ENCODE measurements around the gene ACACB. TPM values are rescaled to one million over a fixed set of nuclear protein-coding genes. Genes with fewer than 3 reads are reported as not detected.

Gene ACACB
- total RNA-seq, 4 donors from 2014 or later: 5.9 to 48.4 (median 27.3) TPM

GRCh38 chr12:109193896-109194295, 77.5 kb downstream of the ACACB start:
- no peaks in the 10 kb centered on the region for H3K27me3 ChIP-seq

GRCh38 chr12:109196332-109196731, 79.9 kb downstream of the ACACB start:
- no peak overlapping the region for H3K4me3 ChIP-seq
- TF ChIP-seq CTCF (IDR thresholded peaks at IDR 0.05) (no peak), POLR2A (IDR thresholded peaks at IDR 0.05) (no peak)
- 95 to 100% methylated on average over 2 to 4 of the region's 4 CpGs for WGBS, 2 donors
- H3K27ac ChIP-seq: no peak overlapping the region
- no peaks in the 10 kb centered on the region for H3K9me3 ChIP-seq
- no peaks in the 10 kb centered on the region for H3K27me3 ChIP-seq
- intact Hi-C loops (cut with DNase I): no loop called here
- no peak for DNase-seq
- peaks cover 0 to 17% (median 0%) of the 10 kb centered on the region in 3 donors for H3K4me1 ChIP-seq
- H3K36me3 ChIP-seq: peaks cover 7 to 100% (median 51%) of the 10 kb centered on the region in 3 donors

More at GRCh38 chr12:109193896-109194295, 77.5 kb downstream of the ACACB start:
- no peaks in the 10 kb centered on the region for H3K9me3 ChIP-seq
- H3K4me1 ChIP-seq: no peaks in the 10 kb centered on the region
- no peak overlapping the region for H3K27ac ChIP-seq
- intact Hi-C loops (cut with DNase I): no loop called here
- 87 to 97% methylated on average over 3 to 7 of the region's 8 CpGs for WGBS, 2 donors
- H3K4me3 ChIP-seq: no peak overlapping the region
- peaks cover 7 to 100% (median 41%) of the 10 kb centered on the region in 3 donors for H3K36me3 ChIP-seq
- no peak for TF ChIP-seq CTCF (IDR thresholded peaks at IDR 0.05)
- TF ChIP-seq POLR2A (IDR thresholded peaks at IDR 0.05): no peak
- DNase-seq: no peak

- TF ChIP-seq CTCF (IDR thresholded peaks at IDR 0.05) (no peak), POLR2A (IDR thresholded peaks at IDR 0.05) (no peak)
- intact Hi-C loops (cut with DNase I): no loop called here
Observed at GRCh38 chr12:109197327-109197726, 80.9 kb downstream of the ACACB start.

GRCh38 chr12:109199324-109199723, 82.9 kb downstream of the ACACB start:
- intact Hi-C loops (cut with DNase I): no loop called here
- H3K4me3 ChIP-seq: no peak overlapping the region
- H3K9me3 ChIP-seq: no peaks in the 10 kb centered on the region
- H3K4me1 ChIP-seq: peaks cover 0 to 17% (median 0%) of the 10 kb centered on the region in 3 donors
- peaks cover 7 to 91% (median 43%) of the 10 kb centered on the region in 3 donors for H3K36me3 ChIP-seq
- TF ChIP-seq POLR2A (IDR thresholded peaks at IDR 0.05): no peak
- TF ChIP-seq CTCF (IDR thresholded peaks at IDR 0.05): no peak
- peak overlapping the region in 3 of 4 donors; percentile 11 to 56 (median 54) for H3K27ac ChIP-seq
- WGBS, 2 donors: 93 to 94% methylated on average over 10 to 11 of the region's 11 CpGs
- H3K27me3 ChIP-seq: no peaks in the 10 kb centered on the region
- DNase-seq: no peak

More at GRCh38 chr12:109197327-109197726, 80.9 kb downstream of the ACACB start:
- Histone ChIP-seq H3K4me1 (peaks cover 0 to 17% (median 0%) of the 10 kb centered on the region in 3 donors), H3K36me3 (peaks cover 7 to 100% (median 53%) of the 10 kb centered on the region in 3 donors), H3K27me3 (no peaks in the 10 kb centered on the region), H3K9me3 (no peaks in the 10 kb centered on the region), H3K4me3 (no peak overlapping the region), H3K27ac (no peak overlapping the region)
- WGBS, 2 donors: 83 to 92% methylated on average over 2 to 5 of the region's 10 CpGs
- no peak for DNase-seq

- Histone ChIP-seq H3K27me3 (no peaks in the 10 kb centered on the region), H3K27ac (peak overlapping the region in 1 of 4 donors; percentile 56), H3K4me1 (peaks cover 0 to 17% (median 0%) of the 10 kb centered on the region in 3 donors), H3K4me3 (no peak overlapping the region), H3K36me3 (peaks cover 7 to 88% (median 39%) of the 10 kb centered on the region in 3 donors), H3K9me3 (no peaks in the 10 kb centered on the region)
- 90 to 92% methylated on average over 8 to 14 of the region's 14 CpGs for WGBS, 2 donors
- no peak for DNase-seq
- TF ChIP-seq CTCF (IDR thresholded peaks at IDR 0.05): no peak
- intact Hi-C loops (cut with DNase I): no loop called here
Observed at GRCh38 chr12:109200825-109201495, 84.6 kb downstream of the ACACB start.

All from esophagus squamous epithelium (tissue), 5 donors.